GM19099 (cell line): ENCODE measurements around the gene TAF1C.
A peak's percentile ranks its signal among the peaks of the same experiment; 100 is the strongest.

Source experiments
- POLR2A ChIP-seq: IDR thresholded peaks from 3 replicates; pipeline ENCODE4 v1.6.1; 2011; ENCODE audit warnings: low read depth; ENCODE audit not compliant: insufficient read length; ENCODE audit errors: extremely low read depth

Gene TAF1C, protein sequence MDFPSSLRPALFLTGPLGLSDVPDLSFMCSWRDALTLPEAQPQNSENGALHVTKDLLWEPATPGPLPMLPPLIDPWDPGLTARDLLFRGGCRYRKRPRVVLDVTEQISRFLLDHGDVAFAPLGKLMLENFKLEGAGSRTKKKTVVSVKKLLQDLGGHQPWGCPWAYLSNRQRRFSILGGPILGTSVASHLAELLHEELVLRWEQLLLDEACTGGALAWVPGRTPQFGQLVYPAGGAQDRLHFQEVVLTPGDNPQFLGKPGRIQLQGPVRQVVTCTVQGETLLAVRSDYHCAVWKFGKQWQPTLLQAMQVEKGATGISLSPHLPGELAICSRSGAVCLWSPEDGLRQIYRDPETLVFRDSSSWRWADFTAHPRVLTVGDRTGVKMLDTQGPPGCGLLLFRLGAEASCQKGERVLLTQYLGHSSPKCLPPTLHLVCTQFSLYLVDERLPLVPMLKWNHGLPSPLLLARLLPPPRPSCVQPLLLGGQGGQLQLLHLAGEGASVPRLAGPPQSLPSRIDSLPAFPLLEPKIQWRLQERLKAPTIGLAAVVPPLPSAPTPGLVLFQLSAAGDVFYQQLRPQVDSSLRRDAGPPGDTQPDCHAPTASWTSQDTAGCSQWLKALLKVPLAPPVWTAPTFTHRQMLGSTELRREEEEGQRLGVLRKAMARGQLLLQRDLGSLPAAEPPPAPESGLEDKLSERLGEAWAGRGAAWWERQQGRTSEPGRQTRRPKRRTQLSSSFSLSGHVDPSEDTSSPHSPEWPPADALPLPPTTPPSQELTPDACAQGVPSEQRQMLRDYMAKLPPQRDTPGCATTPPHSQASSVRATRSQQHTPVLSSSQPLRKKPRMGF

DNA sequence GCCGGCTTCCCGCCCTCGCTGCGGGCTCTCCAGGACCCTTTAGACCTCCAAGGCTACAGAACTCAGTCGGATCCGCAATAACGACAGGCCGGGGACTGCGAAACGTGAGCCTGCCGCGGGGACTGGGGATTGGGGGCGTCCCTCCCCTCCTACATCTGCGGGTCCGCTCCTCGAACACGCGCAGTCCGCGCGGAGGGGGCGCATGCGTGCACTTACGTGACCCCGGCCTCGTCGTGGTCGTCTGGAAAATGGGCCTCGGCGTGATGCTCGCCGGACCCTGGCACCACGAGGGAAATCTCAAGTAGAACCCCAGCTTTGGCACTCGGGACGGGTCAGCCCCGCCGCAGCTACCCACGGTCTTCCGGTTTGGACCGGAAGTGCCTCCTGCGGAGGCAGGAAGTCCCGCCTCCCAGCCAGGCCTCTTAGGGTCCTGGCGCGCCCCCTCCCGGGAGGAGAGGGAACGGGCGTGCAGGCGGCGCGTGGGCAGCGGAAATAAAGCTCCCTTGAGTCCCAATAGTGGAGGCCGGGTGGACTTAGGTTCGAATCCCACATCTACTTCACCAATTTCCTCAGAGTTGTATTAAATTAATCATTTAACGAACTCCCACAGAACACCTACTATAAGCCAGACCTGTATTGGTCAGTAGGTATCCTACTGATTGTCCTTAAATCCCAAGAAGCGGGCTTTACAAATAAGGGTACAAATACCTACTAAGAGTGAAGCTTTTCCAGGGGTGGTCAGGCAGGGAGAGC lies at the start of gene TAF1C:
TSS of gene TAF1C (minus strand) at position 373 of the 753 bp plus-strand sequence. CDS start 2,069 bp downstream, outside the sequence.
- peak; percentile 83 for TF ChIP-seq POLR2A

DNA sequence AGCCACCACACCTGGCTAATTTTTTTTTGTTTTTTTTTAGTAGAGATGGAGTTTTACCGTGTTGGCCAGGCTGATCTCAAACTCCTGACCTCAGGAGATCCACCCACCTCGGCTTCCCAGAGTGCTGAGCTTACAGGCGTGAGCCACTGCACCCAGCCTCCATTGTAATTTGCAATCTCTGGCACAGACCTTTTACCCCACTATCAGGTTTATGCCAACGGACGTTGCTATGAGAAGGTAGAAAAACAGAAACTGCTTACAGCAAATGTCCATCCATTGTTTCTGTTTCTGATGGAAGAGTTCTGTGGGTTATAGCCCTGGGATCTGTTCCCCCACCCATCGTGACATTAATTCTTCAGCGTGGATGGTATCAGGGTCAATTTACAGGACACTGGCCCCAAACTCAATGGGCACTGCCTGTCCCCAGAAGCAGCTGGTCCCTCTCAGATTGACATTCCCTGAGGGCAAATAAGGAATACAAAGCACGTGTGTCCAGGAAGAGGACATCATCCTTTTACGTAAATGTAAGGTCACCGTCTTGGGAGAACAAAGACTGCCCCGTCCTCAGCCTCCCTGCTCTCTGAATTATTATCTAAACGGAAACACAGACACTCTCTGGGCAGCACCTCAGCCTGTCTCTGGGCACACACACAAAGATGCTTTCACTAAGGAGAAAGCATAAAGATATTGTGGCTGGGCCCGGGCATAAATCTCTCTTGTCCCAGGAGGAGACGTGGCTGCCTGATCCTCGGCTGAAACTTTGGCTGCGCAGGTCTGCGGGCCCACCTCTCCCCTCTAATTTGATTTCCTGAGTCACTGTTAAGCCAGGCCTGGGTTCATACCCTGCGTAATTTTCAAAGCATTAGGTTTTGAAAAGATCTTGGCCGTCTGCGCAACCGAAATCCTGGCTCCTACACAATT lies 47.7 kb upstream of the TAF1C start:
- TF ChIP-seq POLR2A: no peak

DNA sequence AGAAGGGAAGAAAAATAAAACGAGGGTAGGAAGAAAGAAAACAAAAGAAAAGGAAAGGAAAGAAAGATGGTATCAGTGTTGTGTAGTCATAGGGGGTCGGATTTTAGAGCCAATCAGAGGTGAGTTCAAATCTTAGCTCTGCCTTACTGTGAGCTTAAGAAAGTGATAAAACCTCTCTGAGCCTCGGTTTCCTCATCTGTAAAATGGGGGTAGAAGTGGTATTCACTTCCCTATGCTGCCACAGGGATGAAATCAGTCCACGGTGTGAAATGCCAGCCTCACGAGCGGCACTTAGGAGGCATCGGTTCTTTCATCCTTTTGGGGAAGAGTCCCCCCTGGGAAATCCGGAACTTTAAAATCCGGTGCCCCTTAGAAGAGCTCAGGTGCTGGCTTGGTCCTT lies 46.9 kb upstream of the TAF1C start:
- TF ChIP-seq POLR2A: no peak

DNA sequence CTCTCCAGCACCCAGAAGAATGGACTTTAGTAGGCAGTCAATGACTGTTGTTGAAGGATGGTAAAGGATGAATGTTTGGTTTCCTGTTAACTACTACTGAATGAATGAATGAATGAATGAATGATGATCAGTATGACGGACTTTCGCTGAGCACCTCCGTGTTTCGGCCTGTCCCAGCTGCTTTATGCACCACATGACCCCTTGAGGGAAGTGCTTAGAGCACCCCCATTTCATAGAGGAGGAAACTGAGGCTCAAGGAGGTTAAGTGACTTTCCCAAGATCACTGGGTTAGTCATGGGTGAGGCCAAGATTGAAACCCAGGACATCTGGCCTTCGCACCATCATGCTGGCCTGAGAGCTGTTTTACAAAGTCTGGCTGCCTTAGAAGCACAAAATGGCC lies 46.1 kb upstream of the TAF1C start:
- no peak for TF ChIP-seq POLR2A

DNA sequence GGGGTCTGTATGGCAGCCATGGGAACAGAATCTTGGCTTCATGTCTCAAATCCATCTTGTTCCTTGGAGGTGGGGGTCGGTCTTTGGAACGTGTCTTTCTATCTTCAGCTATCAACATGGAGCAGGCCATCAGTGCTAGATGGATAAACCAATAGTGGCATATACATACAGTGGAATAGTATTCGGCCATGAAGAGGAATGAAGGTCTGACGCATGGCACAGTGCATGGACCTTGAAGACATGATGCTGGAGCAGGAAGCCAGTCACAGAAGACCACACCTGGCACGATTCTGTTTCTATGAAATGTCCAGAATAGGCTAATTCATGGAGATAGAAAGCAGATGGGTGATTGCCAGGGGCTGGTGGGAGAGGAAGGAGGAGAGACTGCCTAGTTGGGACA lies 45.2 kb upstream of the TAF1C start:
- no peak for TF ChIP-seq POLR2A

DNA sequence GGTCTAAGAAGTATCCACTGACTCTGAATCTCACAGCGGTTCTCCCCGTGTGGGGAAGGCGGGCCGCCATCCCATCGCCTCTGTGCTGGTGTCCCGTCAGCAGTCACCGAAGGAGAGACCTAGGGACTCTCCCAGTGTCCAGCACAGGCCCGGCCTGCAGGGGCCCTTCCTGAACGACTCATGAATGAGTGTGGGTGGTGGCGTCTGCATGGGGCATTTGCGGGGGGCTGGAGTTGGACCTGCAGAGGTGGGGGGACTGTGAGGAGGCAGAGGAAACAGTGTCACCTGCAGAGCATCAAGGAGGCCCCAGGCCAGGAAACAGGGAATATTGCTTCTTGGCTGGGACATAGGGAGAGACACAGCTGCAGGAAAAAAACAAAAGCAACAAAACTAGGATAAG lies 42.6 kb upstream of the TAF1C start:
- TF ChIP-seq POLR2A: no peak

DNA sequence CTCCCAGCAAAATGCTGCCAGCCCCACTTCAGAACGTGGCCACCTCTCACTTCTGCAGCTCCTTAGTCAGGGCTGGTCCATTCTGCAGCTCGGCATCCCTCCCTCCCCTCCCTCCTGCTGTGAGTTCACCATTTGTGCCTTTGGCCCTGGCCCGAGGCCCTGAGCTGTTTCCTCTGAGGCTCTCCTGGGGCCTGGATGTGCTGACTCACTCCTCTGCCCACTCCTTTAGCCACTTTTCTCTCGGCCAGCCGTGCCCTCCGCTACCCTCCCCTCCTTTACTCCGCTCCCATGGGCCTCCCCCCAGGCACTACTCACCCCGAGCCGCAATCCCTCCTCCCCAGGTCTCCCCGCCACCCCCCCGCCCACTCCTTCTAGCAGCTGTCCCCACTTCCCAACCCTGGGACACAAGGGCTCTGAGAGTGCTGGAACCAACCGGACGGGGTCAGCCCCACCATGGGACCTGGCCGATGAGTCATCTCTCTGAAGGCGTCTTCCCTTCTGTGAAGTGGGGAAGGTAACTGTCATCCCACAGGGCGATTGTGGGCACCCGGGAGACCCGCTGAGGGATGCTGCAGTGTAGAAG lies 41.5 kb upstream of the TAF1C start:
- TF ChIP-seq POLR2A: no peak

DNA sequence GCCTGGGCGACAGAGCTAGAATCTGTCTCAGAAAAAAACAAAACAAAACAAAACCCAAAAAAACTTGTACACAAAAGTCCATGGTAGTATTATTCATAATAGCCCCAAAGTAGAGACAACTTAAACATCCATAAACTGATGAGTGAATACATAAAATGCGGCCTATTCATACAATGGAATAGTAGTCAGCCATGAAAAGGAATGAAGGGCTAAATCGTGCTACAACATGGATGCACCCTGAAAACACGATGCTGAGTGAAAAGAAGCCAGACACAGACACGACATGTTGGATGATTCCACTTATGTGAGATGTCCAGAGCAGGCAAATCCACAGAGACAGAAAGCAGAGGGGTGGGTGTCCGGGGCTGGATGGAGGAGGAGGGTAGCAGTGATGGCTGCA lies 40.7 kb upstream of the TAF1C start:
- no peak for TF ChIP-seq POLR2A

DNA sequence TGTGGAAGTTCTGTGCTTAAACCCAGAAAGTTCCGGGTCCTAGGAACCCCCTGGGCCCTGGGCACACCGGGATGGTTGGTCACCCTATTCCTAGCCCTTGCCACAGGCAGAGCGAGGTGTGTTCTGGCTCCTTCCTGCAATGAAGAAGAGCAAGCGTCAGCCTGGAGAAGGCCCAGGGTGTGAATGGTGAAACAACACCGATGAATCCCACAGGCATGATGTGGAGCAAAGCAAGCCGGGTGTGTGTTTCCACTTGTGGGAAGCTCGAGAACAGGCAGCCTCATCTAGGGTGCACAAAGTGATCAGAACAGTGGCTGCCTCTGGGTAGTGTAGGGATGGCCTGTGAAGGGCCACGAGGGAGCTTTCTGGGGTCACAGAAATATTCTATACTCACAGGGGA lies 39.2 kb upstream of the TAF1C start:
- no peak for TF ChIP-seq POLR2A

DNA sequence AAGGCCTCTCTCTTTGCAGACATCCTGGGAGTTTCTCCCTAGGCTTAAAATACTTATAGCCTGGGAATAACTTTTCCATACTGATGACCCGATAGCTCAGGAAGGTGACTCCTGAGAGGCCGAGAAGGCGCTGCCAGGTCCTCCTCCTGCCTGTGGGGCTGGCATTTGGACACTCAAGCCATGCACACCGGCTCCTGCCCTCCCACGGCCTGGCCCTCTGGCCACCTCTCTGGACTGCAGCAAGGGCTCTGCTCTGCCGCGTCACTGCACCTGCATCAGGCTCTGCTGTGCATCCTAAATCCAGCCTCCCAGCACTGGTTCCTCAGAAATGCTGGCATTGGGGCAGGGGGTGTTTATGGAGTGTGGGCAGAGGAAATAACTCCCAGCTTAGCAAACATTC lies 38.7 kb upstream of the TAF1C start:
- no peak for TF ChIP-seq POLR2A

DNA sequence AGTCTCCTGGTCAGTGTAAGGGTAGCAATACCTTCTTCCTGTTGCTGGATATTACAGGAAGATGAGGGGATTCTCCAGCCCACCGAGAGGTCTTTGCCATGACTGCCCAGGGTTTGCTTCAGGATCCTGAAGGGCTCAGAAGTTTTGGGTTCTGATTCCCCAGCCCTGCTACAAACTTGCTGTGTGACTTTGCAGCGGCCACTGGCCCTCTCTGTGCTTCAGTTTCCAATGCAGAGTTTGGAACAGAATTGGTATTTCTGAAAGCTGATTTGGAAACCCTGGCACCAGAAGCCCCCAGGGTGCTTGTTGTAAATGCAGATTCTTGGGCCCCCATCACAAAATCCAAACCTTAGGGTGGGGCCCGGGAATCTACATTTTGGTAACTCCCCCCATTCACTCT lies 38.3 kb upstream of the TAF1C start:
- no peak for TF ChIP-seq POLR2A

DNA sequence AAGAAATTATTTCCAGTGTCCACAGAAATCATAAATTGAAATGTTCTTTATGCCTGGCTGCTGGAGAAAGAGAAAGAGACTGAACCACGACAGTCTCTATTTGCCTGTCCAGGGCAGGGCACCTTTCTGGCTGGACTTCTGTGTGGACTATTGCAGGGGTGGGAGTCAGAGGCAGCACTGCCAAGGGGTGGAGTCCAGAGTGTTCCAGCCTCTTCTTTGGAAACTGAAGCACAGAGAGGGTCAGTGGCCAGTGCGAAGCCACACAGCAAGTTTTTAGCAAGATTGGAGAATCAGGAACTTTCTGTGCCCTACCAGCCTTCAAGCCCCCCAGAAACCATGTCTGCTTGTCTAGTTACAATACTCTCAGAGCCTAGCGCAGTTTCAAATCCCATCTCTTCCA lies 37.7 kb upstream of the TAF1C start:
- no peak for TF ChIP-seq POLR2A

DNA sequence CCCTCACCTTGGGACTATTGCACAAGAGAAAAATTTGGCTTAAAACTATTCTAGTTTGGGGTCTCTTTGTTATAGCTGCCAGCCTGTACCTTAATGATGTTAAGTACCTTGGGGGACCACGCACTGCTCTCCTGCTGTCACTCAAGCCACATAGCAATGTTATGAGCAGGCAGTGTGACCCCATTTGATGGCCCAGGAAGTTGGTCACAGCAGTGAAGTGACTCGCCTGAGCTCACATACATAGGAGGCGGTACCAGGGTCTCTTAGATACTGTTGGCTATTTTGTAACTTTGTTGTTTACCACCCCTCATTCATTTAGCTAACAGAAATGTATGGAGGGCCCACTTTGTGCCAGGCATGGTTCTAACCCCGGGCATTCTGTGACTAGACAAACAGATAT lies 36.6 kb upstream of the TAF1C start:
- no peak for TF ChIP-seq POLR2A

DNA sequence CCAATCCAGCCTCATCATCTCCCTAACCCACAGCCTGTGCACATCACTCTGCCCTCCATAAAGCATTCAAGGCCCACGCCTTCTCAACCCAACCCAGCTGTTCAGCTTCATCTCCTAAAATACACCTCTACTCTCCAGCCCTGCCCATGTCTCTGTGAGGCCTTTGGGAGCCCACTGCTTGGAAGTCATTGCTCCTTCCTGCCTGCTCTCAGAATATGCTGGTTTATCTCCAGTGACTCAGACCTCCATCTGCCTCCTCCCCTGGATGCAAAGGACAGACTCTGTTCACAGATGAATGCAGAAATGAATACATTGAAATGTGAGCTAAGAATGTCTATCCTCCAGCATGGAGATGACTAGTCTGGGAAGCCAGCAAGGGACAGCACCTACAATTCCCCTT lies 34.0 kb upstream of the TAF1C start:
- TF ChIP-seq POLR2A: no peak
